MM.1S (cell line): Measurements from ENCODE around the gene CD58.

ENCODE experiments used
- DNase-seq: peaks from one replicate; pipeline ENCODE4 v3.0.0-alpha.2; 2015
- H2AFZ ChIP-seq: fragments of 300-600 bp; sonication (generic); 2 replicates; pipeline ENCODE4 v1.6.0; 2016; ENCODE audit warnings: antibody characterized with exemption, low read length
- H3F3A ChIP-seq: fragments of 300-600 bp; sonication (generic); 2 replicates; pipeline ENCODE4 v1.6.1; 2016; ENCODE audit warnings: mild to moderate bottlenecking, antibody characterized with exemption, low read length, moderate library complexity, mixed read lengths; ENCODE audit not compliant: insufficient read depth
- H3K27ac ChIP-seq: fragments of 300-600 bp; sonication (generic); 2 replicates; pipeline ENCODE4 v1.5.1; 2016; ENCODE audit warnings: mild to moderate bottlenecking, low read length
- H3K27me3 ChIP-seq: fragments of 300-600 bp; sonication (generic); replicated peaks from 2 replicates; pipeline ENCODE4 v1.6.0; 2016; ENCODE audit warnings: low read length; ENCODE audit not compliant: insufficient read depth
- H3K36me3 ChIP-seq: fragments of 300-600 bp; sonication (generic); replicated peaks from 2 replicates; pipeline ENCODE4 v1.6.1; 2016; ENCODE audit warnings: mild to moderate bottlenecking, low read length, mixed read lengths; ENCODE audit not compliant: insufficient read depth
- H3K4me1 ChIP-seq: fragments of 300-600 bp; sonication (generic); 2 replicates; pipeline ENCODE4 v1.6.1; 2016; ENCODE audit warnings: low read length, mixed read lengths
- H3K4me2 ChIP-seq: fragments of 300-600 bp; sonication (generic); 2 replicates; pipeline ENCODE4 v1.6.0; 2016; ENCODE audit warnings: low read depth, low read length
- H3K4me3 ChIP-seq: fragments of 300-600 bp; sonication (generic); 2 replicates; pipeline ENCODE4 v1.5.1; 2016; ENCODE audit warnings: low read length, mixed read lengths
- H3K79me2 ChIP-seq: fragments of 300-600 bp; sonication (generic); 2 replicates; pipeline ENCODE4 v1.6.1; 2016; ENCODE audit warnings: mixed run types, low read length, mixed read lengths
- H3K9ac ChIP-seq: fragments of 300-600 bp; sonication (generic); 2 replicates; pipeline ENCODE4 v1.6.1; 2016; ENCODE audit warnings: low read length, mixed read lengths
- H3K9me2 ChIP-seq: fragments of 300-600 bp; sonication (generic); replicated peaks from 2 replicates; pipeline ENCODE4 v1.6.1; 2016; ENCODE audit warnings: mild to moderate bottlenecking, low read length, mixed read lengths; ENCODE audit not compliant: insufficient read depth
- H3K9me3 ChIP-seq: fragments of 300-600 bp; sonication (generic); replicated peaks from 2 replicates; pipeline ENCODE4 v1.6.1; 2016; ENCODE audit warnings: mild to moderate bottlenecking, low read length, mixed read lengths; ENCODE audit not compliant: insufficient read depth
- H4K20me1 ChIP-seq: fragments of 300-600 bp; sonication (generic); 2 replicates; pipeline ENCODE4 v1.6.1; 2016; ENCODE audit warnings: mild to moderate bottlenecking, low read length, moderate library complexity, mixed read lengths; ENCODE audit not compliant: insufficient read depth
- EZH2 ChIP-seq: fragments of 300-600 bp; sonication (generic); optimal IDR thresholded peaks from 2 replicates; pipeline ENCODE3; 2017; ENCODE audit warnings: low read depth, mild to moderate bottlenecking, antibody characterized with exemption, low read length, mixed read lengths
- EZH2phosphoT487 ChIP-seq: fragments of 300-600 bp; sonication (generic); IDR thresholded peaks from 2 replicates; pipeline ENCODE4 v1.6.1; 2018; ENCODE audit warnings: antibody characterized with exemption, low read length
- TF ChIP-seq, protein P1 (sequence below): fragments of 300-600 bp; sonication (generic); IDR thresholded peaks from 2 replicates; pipeline ENCODE4 v1.5.1; 2016; ENCODE audit warnings: antibody characterized with exemption, low read length, mixed read lengths

The CD58 gene

DNA sequence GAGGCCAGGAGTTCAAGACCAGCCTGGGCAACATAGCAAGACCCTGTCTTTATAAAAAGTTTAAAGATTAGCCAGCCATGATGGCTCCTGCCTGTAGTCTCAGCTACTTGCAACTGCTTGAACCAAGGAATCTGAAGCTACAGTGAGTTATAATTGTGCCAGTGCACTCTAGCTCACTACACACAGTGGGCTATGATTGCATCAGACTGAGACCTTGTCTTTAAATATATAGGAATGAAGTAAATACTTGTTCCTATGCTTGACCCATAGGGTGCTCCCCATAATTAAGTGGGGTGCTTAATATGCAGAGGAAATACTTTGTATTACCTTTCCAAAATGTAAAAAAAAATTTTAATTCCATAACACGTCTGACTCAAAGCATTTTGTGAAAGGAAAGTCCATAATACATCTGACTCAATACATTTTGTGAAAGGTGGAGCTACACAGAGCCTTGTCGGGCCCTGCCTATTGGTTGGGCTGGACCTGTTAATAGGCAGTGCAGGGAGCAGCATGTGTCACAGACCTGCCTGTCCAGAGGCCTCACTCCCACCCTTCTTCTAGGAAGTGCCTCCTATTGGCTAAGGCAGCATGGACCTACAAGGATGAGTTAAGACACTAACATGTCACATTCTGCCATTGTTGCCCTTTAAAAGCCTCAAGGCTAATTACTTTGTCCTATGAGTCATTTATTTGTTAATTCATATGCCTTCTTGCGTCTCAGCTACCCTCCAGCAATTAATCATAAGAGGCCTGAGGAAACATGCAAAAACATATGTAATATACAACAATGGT, 33.6 kb downstream of the CD58 start:
- H4K20me1 ChIP-seq, result no peaks in the 10 kb centered on the region
- no peak overlapping the region for H3K9ac ChIP-seq
- no peak overlapping the region for H2AFZ ChIP-seq
- H3K4me3 ChIP-seq, result no peak overlapping the region
- H3K9me3 ChIP-seq, result no peaks in the 10 kb centered on the region
- H3K27ac ChIP-seq, result no peak overlapping the region
- H3K4me2 ChIP-seq, result no peak overlapping the region
- TF ChIP-seq, protein P1, sequence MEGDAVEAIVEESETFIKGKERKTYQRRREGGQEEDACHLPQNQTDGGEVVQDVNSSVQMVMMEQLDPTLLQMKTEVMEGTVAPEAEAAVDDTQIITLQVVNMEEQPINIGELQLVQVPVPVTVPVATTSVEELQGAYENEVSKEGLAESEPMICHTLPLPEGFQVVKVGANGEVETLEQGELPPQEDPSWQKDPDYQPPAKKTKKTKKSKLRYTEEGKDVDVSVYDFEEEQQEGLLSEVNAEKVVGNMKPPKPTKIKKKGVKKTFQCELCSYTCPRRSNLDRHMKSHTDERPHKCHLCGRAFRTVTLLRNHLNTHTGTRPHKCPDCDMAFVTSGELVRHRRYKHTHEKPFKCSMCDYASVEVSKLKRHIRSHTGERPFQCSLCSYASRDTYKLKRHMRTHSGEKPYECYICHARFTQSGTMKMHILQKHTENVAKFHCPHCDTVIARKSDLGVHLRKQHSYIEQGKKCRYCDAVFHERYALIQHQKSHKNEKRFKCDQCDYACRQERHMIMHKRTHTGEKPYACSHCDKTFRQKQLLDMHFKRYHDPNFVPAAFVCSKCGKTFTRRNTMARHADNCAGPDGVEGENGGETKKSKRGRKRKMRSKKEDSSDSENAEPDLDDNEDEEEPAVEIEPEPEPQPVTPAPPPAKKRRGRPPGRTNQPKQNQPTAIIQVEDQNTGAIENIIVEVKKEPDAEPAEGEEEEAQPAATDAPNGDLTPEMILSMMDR, result no peak
- no peak for TF ChIP-seq EZH2
- no peak for TF ChIP-seq EZH2phosphoT487
- H3K9me2 ChIP-seq, result no peaks in the 10 kb centered on the region
- H3K36me3 ChIP-seq, result no peaks in the 10 kb centered on the region; the same call in 1 of the 2 replicates
- H3K79me2 ChIP-seq, result peaks cover 42% of the 10 kb centered on the region
- H3K27me3 ChIP-seq, result no peaks in the 10 kb centered on the region
- peaks cover 4% of the 10 kb centered on the region; the same call in 1 of the 2 replicates for H3F3A ChIP-seq
- H3K4me1 ChIP-seq, result peaks cover 30% of the 10 kb centered on the region
- DNase-seq, result no peak

DNA sequence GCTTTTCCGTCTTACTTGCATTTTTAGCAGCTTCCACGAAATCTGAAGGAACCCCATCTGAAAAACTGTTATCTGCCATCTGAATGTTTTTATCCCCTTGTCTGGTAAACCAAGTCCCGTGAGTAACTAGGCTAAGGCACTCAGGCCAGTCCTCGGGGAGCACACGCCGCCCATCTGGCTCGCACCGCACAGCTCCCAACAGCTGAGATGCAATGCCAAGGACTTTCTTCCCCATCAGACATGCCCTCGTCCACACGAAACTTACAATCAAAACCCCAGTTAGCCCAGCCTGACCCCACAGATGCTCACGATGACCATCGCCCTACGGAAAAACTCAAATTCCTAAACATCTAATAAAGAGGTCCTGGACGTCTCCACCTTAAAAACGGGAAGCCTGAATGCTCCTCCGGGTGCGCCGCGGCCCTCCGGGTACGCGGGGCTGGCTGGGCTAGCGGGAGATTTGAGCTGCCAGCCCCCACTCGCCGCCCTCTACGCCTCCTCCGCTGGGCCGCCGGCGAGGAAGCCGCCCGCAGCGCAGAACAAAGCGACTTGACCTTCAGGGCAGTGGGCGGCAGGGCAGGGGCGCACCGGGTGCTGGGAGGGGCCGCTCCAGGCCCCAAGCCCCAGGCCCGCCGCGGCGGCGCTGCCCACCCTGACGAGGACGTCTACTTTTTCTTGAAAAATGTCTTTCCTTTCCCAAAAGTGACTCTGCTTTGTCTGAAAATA, 36.6 kb downstream of the CD58 start:
- TF ChIP-seq, protein P1, result no peak
- TF ChIP-seq EZH2, result no peak
- no peak for TF ChIP-seq EZH2phosphoT487
- Histone ChIP-seq H4K20me1 (no peaks in the 10 kb centered on the region), H3K9me2 (no peaks in the 10 kb centered on the region), H2AFZ (no peak overlapping the region), H3K9me3 (no peaks in the 10 kb centered on the region), H3K27me3 (no peaks in the 10 kb centered on the region), H3F3A (no peaks in the 10 kb centered on the region), H3K36me3 (no peaks in the 10 kb centered on the region; the same call in 1 of the 2 replicates), H3K27ac (no peak overlapping the region), H3K4me2 (no peak overlapping the region), H3K4me3 (no peak overlapping the region), H3K4me1 (peaks cover 11% of the 10 kb centered on the region), H3K9ac (no peak overlapping the region), H3K79me2 (peaks cover 28% of the 10 kb centered on the region)
- no peak for DNase-seq

DNA sequence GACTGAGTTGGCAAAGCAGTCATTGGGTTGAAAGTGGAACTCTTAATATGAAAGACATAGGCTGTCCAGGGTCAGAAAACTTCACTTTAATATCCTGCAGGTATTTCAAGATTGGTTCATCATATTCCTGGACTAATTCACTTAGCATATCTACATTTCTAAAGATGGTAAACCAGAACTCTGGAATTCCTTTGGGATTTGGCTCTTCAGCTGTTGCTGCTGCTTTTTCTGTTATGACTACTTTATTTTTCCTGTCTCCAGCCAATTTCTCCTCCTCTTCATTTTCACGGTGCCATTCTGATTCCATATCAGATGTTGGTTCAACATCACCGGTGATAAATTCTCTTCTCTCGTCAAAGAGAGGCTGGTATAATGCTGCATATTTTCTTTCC, 37.4 kb downstream of the CD58 start:
- no peaks in the 10 kb centered on the region for H3F3A ChIP-seq
- no peaks in the 10 kb centered on the region for H3K9me2 ChIP-seq
- TF ChIP-seq EZH2 (no peak), EZH2phosphoT487 (no peak)
- TF ChIP-seq, protein P1, result no peak
- no peak overlapping the region for H2AFZ ChIP-seq
- no peaks in the 10 kb centered on the region for H3K9me3 ChIP-seq
- no peak overlapping the region for H3K27ac ChIP-seq
- no peak overlapping the region for H3K9ac ChIP-seq
- H4K20me1 ChIP-seq, result no peaks in the 10 kb centered on the region
- H3K79me2 ChIP-seq, result peaks cover 21% of the 10 kb centered on the region
- peaks cover 4% of the 10 kb centered on the region; the same call in 1 of the 2 replicates for H3K4me1 ChIP-seq
- no peaks in the 10 kb centered on the region; the same call in 1 of the 2 replicates for H3K36me3 ChIP-seq
- H3K4me2 ChIP-seq, result no peak overlapping the region
- DNase-seq, result no peak
- no peak overlapping the region for H3K4me3 ChIP-seq
- no peaks in the 10 kb centered on the region for H3K27me3 ChIP-seq
